Measurements from ENCODE around the gene RPL41.

RPL41 gene

DNA sequence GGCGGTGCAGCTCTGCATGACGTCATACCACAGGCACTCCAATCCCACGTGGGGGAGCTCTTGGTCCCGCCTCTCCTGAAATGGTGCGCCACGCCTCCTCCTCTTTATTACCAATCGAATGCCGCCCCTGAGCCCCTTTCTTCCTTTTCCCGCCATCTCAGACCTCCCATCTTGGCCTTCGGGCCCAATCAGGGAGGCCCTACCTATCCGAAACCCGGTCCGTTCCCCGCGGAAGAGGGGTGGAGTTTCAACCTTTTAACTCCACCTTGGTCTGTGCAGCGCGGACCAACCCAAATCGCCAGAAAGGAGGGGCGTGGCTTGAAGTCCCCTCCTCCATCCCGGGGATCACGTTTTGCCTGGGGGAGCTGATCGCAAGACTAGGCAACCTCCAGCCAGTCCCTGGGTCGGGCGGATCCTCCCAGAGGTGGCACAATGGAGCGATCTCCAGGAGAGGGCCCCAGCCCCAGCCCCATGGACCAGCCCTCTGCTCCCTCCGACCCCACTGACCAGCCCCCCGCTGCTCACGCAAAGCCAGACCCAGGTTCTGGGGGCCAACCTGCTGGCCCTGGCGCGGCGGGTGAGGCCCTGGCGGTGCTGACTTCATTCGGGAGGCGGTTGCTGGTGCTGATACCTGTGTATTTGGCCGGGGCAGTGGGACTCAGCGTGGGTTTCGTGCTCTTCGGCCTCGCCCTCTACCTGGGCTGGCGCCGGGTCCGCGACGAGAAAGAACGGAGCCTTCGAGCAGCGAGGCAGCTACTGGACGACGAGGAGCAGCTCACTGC is 11.6 kb downstream of the RPL41 start, which contains the start of gene ESYT1 (continued):
- TF ChIP-seq, protein P1, sequence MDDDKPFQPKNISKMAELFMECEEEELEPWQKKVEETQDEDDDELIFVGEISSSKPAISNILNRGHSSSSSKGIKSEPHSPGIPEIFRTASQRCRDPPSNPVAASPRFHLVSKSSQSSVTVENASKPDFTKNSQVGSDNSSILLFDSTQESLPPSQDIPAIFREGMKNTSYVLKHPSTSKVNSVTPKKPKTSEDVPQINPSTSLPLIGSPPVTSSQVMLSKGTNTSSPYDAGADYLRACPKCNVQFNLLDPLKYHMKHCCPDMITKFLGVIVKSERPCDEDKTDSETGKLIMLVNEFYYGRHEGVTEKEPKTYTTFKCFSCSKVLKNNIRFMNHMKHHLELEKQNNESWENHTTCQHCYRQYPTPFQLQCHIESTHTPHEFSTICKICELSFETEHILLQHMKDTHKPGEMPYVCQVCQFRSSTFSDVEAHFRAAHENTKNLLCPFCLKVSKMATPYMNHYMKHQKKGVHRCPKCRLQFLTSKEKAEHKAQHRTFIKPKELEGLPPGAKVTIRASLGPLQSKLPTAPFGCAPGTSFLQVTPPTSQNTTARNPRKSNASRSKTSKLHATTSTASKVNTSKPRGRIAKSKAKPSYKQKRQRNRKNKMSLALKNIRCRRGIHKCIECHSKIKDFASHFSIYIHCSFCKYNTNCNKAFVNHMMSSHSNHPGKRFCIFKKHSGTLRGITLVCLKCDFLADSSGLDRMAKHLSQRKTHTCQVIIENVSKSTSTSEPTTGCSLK (tag by site-specific recombination; IDR thresholded peaks at IDR 0.05): no peak
- TF ChIP-seq ZNF623 (tag by site-specific recombination; IDR thresholded peaks at IDR 0.05) (no peak), KLF16 (tag by site-specific recombination; IDR thresholded peaks at IDR 0.05) (peak; percentile 16; the same call in 1 of the 2 replicates), ZNF132 (tag by site-specific recombination; IDR thresholded peaks at IDR 0.05; ENCODE audit: borderline replicate concordance) (no peak), ZBTB21 (tag by site-specific recombination; IDR thresholded peaks at IDR 0.05) (peak; percentile 98), ZNF335 (tag by site-specific recombination; conservative IDR thresholded peaks at IDR 0.05) (peak; percentile 17; the same call in 1 of the 2 replicates), WT1 (tag by site-specific recombination; IDR thresholded peaks at IDR 0.05) (no peak), ZNF248 (tag by site-specific recombination; IDR thresholded peaks at IDR 0.05) (no peak), ZNF23 (tag by site-specific recombination; IDR thresholded peaks at IDR 0.05; ENCODE audit: borderline replicate concordance) (no peak), PRDM1 (tag by site-specific recombination; IDR thresholded peaks at IDR 0.05) (0 out of 2 replicates have a peak, but pooled peaks have one; percentile 68), ZNF660 (tag by site-specific recombination; IDR thresholded peaks at IDR 0.05) (peak; percentile 26), ZBTB20 (tag by site-specific recombination; IDR thresholded peaks at IDR 0.05) (peak; percentile 56), ZNF398 (tag by site-specific recombination; IDR thresholded peaks at IDR 0.05) (no peak), KLF7 (tag by site-specific recombination; IDR thresholded peaks at IDR 0.05; ENCODE audit: borderline replicate concordance) (no peak), IKZF3 (tag by site-specific recombination; IDR thresholded peaks at IDR 0.05) (peak; percentile 67), ZNF324 (tag by site-specific recombination; IDR thresholded peaks at IDR 0.05) (peak; percentile 46; the same call in 1 of the 2 replicates), REST (tag by site-specific recombination; IDR thresholded peaks at IDR 0.05) (0 out of 2 replicates have a peak, but pooled peaks have one; percentile 41)
- TF ChIP-seq, protein P2, sequence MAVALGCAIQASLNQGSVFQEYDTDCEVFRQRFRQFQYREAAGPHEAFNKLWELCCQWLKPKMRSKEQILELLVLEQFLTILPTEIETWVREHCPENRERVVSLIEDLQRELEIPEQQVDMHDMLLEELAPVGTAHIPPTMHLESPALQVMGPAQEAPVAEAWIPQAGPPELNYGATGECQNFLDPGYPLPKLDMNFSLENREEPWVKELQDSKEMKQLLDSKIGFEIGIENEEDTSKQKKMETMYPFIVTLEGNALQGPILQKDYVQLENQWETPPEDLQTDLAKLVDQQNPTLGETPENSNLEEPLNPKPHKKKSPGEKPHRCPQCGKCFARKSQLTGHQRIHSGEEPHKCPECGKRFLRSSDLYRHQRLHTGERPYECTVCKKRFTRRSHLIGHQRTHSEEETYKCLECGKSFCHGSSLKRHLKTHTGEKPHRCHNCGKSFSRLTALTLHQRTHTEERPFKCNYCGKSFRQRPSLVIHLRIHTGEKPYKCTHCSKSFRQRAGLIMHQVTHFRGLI (tag by site-specific recombination; IDR thresholded peaks at IDR 0.05): 0 out of 2 replicates have a peak, but pooled peaks have one; percentile 57
- TF ChIP-seq, protein P3, sequence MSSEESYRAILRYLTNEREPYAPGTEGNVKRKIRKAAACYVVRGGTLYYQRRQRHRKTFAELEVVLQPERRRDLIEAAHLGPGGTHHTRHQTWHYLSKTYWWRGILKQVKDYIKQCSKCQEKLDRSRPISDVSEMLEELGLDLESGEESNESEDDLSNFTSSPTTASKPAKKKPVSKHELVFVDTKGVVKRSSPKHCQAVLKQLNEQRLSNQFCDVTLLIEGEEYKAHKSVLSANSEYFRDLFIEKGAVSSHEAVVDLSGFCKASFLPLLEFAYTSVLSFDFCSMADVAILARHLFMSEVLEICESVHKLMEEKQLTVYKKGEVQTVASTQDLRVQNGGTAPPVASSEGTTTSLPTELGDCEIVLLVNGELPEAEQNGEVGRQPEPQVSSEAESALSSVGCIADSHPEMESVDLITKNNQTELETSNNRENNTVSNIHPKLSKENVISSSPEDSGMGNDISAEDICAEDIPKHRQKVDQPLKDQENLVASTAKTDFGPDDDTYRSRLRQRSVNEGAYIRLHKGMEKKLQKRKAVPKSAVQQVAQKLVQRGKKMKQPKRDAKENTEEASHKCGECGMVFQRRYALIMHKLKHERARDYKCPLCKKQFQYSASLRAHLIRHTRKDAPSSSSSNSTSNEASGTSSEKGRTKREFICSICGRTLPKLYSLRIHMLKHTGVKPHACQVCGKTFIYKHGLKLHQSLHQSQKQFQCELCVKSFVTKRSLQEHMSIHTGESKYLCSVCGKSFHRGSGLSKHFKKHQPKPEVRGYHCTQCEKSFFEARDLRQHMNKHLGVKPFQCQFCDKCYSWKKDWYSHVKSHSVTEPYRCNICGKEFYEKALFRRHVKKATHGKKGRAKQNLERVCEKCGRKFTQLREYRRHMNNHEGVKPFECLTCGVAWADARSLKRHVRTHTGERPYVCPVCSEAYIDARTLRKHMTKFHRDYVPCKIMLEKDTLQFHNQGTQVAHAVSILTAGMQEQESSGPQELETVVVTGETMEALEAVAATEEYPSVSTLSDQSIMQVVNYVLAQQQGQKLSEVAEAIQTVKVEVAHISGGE (tag by site-specific recombination; conservative IDR thresholded peaks at IDR 0.05; ENCODE audit: low read depth): peak; percentile 84
- TF ChIP-seq, protein P4, sequence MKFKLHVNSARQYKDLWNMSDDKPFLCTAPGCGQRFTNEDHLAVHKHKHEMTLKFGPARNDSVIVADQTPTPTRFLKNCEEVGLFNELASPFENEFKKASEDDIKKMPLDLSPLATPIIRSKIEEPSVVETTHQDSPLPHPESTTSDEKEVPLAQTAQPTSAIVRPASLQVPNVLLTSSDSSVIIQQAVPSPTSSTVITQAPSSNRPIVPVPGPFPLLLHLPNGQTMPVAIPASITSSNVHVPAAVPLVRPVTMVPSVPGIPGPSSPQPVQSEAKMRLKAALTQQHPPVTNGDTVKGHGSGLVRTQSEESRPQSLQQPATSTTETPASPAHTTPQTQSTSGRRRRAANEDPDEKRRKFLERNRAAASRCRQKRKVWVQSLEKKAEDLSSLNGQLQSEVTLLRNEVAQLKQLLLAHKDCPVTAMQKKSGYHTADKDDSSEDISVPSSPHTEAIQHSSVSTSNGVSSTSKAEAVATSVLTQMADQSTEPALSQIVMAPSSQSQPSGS (tag by site-specific recombination; IDR thresholded peaks at IDR 0.05; ENCODE audit: low read depth): peak; percentile 100
- TF ChIP-seq, protein P5, sequence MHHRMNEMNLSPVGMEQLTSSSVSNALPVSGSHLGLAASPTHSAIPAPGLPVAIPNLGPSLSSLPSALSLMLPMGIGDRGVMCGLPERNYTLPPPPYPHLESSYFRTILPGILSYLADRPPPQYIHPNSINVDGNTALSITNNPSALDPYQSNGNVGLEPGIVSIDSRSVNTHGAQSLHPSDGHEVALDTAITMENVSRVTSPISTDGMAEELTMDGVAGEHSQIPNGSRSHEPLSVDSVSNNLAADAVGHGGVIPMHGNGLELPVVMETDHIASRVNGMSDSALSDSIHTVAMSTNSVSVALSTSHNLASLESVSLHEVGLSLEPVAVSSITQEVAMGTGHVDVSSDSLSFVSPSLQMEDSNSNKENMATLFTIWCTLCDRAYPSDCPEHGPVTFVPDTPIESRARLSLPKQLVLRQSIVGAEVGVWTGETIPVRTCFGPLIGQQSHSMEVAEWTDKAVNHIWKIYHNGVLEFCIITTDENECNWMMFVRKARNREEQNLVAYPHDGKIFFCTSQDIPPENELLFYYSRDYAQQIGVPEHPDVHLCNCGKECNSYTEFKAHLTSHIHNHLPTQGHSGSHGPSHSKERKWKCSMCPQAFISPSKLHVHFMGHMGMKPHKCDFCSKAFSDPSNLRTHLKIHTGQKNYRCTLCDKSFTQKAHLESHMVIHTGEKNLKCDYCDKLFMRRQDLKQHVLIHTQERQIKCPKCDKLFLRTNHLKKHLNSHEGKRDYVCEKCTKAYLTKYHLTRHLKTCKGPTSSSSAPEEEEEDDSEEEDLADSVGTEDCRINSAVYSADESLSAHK (tag by site-specific recombination; IDR thresholded peaks at IDR 0.05): 0 out of 2 replicates have a peak, but pooled peaks have one; percentile 29

Data from HEK293 (cell line).